ENCODE data around the gene MFNG.

- TF ChIP-seq CTCF (IDR thresholded peaks at IDR 0.05; ENCODE audit: poor library complexity), result no peak
- TF ChIP-seq EZH2 (IDR thresholded peaks at IDR 0.05; ENCODE audit: borderline replicate concordance), result no peak
- no peak for TF ChIP-seq EZH2phosphoT487 (IDR thresholded peaks at IDR 0.05; ENCODE audit: low read depth, severe bottlenecking, unreplicated experiment)
Observed at GRCh38 chr22:37515901-37516300, 29.7 kb upstream of the MFNG start.

Measured in hepatocyte (in vitro differentiated cells).